ENCODE results near the gene VCPKMT.

- TF ChIP-seq FOXM1 (IDR thresholded peaks at IDR 0.05; ENCODE audit: borderline replicate concordance) (no peak), NFRKB (IDR thresholded peaks at IDR 0.05) (no peak), ELF4 (IDR thresholded peaks at IDR 0.05) (no peak), FOXK2 (IDR thresholded peaks at IDR 0.05) (no peak), FOXA1 (IDR thresholded peaks at IDR 0.05) (no peak), SUZ12 (IDR thresholded peaks at IDR 0.05) (no peak), HDGF (IDR thresholded peaks at IDR 0.05; ENCODE audit: borderline replicate concordance) (no peak), SP1 (IDR thresholded peaks at IDR 0.05) (no peak), TARDBP (IDR thresholded peaks at IDR 0.05) (no peak), CTBP1 (IDR thresholded peaks at IDR 0.05; ENCODE audit: borderline replicate concordance) (no peak)
Measured at GRCh38 chr14:50095895-50096294, 20.5 kb downstream of the VCPKMT start.

Data from HEK293T (cell line).